ENCODE measurements around the gene GIGYF2.

Gene GIGYF2

DNA sequence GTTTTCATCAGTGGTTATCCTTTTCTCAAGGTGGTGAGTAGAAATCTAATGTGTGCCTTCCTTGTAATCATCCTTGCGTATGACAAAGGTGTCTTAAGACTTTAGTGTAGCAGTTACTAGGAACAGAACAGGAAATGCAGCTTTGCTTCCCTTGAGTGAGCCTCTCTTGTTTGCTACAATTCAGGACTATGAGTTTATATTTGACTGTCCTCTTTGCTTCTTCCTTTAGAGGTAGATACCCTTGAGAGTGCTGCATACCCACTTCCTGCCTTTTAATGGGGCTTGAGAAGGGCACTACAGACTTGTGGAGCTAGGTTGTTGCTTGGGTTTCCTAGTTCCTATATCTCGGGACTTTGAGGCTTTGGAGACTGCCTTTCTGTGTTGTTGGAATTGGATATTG, 75.4 kb downstream of the GIGYF2 start:
- TF ChIP-seq ZBTB7A (IDR thresholded peaks at IDR 0.05; ENCODE audit: low read depth) (no peak), TEAD4 (IDR thresholded peaks at IDR 0.05) (no peak), RAD21 (IDR thresholded peaks at IDR 0.05; ENCODE audit: low read depth) (no peak), EGR1 (IDR thresholded peaks at IDR 0.05) (no peak), EP300 (IDR thresholded peaks at IDR 0.05; ENCODE audit: borderline replicate concordance) (no peak)
- TF ChIP-seq, protein P1, sequence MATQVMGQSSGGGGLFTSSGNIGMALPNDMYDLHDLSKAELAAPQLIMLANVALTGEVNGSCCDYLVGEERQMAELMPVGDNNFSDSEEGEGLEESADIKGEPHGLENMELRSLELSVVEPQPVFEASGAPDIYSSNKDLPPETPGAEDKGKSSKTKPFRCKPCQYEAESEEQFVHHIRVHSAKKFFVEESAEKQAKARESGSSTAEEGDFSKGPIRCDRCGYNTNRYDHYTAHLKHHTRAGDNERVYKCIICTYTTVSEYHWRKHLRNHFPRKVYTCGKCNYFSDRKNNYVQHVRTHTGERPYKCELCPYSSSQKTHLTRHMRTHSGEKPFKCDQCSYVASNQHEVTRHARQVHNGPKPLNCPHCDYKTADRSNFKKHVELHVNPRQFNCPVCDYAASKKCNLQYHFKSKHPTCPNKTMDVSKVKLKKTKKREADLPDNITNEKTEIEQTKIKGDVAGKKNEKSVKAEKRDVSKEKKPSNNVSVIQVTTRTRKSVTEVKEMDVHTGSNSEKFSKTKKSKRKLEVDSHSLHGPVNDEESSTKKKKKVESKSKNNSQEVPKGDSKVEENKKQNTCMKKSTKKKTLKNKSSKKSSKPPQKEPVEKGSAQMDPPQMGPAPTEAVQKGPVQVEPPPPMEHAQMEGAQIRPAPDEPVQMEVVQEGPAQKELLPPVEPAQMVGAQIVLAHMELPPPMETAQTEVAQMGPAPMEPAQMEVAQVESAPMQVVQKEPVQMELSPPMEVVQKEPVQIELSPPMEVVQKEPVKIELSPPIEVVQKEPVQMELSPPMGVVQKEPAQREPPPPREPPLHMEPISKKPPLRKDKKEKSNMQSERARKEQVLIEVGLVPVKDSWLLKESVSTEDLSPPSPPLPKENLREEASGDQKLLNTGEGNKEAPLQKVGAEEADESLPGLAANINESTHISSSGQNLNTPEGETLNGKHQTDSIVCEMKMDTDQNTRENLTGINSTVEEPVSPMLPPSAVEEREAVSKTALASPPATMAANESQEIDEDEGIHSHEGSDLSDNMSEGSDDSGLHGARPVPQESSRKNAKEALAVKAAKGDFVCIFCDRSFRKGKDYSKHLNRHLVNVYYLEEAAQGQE (IDR thresholded peaks at IDR 0.05; ENCODE audit: low read depth): no peak

DNA sequence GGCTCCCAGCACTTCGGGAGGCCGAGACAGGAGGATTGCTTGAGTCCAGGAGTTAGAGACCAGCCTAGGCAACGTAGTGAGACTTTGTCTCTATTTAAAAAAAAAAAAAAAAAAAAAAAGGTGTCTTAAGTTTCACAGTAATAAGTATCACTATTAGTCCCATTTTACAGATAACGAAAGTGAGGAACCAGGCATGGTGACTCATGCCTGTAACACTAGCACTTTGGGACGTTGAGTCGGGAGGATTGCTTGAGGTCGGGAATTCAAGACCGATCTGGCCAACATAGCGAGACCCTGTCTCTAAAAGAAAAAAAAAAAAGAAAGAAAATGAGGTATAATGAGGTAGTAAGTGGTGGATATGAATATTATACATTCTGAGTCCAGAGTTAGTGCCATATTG, 76.7 kb downstream of the GIGYF2 start:
- TF ChIP-seq TEAD4 (IDR thresholded peaks at IDR 0.05) (no peak), ZBTB7A (IDR thresholded peaks at IDR 0.05; ENCODE audit: low read depth) (no peak), CEBPB (IDR thresholded peaks at IDR 0.05) (no peak), RAD21 (IDR thresholded peaks at IDR 0.05; ENCODE audit: low read depth) (no peak), CREB1 (IDR thresholded peaks at IDR 0.05; ENCODE audit: low read depth) (no peak), TAF1 (IDR thresholded peaks at IDR 0.05; ENCODE audit: low read depth) (no peak), EP300 (IDR thresholded peaks at IDR 0.05; ENCODE audit: borderline replicate concordance) (no peak), YY1 (IDR thresholded peaks at IDR 0.05; ENCODE audit: low read depth) (no peak), EGR1 (IDR thresholded peaks at IDR 0.05) (no peak), TCF12 (IDR thresholded peaks at IDR 0.05; ENCODE audit: low read depth) (no peak), FOXM1 (IDR thresholded peaks at IDR 0.05; ENCODE audit: borderline replicate concordance, low read depth) (no peak), NFIC (IDR thresholded peaks at IDR 0.05) (no peak)
- TF ChIP-seq, protein P2, sequence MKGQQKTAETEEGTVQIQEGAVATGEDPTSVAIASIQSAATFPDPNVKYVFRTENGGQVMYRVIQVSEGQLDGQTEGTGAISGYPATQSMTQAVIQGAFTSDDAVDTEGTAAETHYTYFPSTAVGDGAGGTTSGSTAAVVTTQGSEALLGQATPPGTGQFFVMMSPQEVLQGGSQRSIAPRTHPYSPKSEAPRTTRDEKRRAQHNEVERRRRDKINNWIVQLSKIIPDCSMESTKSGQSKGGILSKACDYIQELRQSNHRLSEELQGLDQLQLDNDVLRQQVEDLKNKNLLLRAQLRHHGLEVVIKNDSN (IDR thresholded peaks at IDR 0.05): no peak
- TF ChIP-seq, protein P1 (IDR thresholded peaks at IDR 0.05; ENCODE audit: low read depth): no peak
- TF ChIP-seq, protein P3, sequence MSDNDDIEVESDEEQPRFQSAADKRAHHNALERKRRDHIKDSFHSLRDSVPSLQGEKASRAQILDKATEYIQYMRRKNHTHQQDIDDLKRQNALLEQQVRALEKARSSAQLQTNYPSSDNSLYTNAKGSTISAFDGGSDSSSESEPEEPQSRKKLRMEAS (IDR thresholded peaks at IDR 0.05): no peak

DNA sequence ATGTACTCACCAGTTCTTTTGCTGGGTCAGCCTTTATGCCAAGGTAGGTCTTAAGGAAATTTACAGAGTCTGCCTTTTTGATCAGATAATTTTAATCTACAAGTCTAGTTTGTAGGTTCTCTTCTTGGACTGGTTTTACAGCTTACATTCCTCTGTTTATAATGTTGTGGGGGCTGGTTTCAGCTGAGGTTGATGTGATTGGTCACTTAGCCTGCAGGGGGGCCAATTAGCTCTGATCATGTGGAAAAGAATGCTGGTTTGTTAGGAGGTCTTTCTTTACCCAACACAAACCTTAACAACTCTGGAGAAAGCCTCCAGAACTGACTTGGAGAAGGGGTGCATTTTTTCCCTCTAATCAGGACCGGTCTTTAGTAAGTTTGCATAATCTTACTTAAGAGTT, 79.3 kb downstream of the GIGYF2 start, which contains the start of gene KCNJ13:
Gene KCNJ13, minus strand, starts transcription at position 131 of the 400 bp plus-strand sequence. CDS start 5,203 bp downstream, outside the sequence.
- no peak for TF ChIP-seq FOXM1 (IDR thresholded peaks at IDR 0.05; ENCODE audit: borderline replicate concordance, low read depth)
- peak; percentile 38; the same call in 1 of the 2 replicates for TF ChIP-seq TEAD4 (IDR thresholded peaks at IDR 0.05)

DNA sequence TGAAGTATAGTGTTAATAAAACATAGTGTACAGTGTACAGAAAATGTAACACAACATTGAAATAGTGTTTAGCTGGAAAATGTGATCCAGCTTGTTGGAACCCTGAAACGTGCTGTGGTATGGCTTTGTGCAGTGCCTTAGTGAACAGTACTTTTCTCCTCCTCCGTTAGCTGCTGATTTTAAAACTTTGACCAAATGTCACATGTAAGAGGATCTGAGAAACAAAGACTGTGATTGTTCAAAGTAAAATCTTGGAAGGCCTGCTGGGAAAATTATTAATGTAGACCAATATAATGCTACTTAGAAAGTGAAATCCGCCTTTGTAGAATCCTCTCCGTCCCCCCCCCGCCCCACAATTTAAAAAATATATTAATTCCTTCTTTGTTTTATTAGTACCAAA, 80.1 kb downstream of the GIGYF2 start:
- TF ChIP-seq, protein P1 (IDR thresholded peaks at IDR 0.05; ENCODE audit: low read depth): no peak
- TF ChIP-seq, protein P2 (IDR thresholded peaks at IDR 0.05): no peak
- TF ChIP-seq TCF12 (IDR thresholded peaks at IDR 0.05; ENCODE audit: low read depth) (no peak), EGR1 (IDR thresholded peaks at IDR 0.05) (no peak)

DNA sequence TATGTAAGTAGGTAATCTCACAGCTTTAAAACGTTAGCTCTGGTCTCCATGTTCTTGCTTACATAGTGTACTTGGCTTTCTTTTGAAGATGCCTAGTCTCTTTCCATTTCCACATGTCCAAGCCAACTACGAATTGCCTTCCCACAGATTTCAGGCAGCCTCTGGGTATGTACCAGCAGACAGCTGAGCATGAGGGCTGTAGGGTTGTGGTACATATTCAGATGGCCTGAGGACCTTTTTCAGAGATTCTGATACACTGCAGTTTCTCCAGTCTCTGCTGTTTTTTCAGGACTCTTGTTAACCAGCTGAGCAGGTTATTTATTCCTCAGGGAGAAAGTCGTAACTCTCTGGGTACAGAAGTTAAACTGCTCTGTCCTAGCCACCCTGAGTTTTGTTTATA, 82.3 kb downstream of the GIGYF2 start:
- TF ChIP-seq TAF1 (IDR thresholded peaks at IDR 0.05; ENCODE audit: low read depth) (no peak), ZBTB7A (IDR thresholded peaks at IDR 0.05; ENCODE audit: low read depth) (no peak), EGR1 (IDR thresholded peaks at IDR 0.05) (no peak), EP300 (IDR thresholded peaks at IDR 0.05; ENCODE audit: borderline replicate concordance) (no peak), YY1 (IDR thresholded peaks at IDR 0.05; ENCODE audit: low read depth) (no peak), RAD21 (IDR thresholded peaks at IDR 0.05; ENCODE audit: low read depth) (no peak), TEAD4 (IDR thresholded peaks at IDR 0.05) (no peak)
- TF ChIP-seq, protein P1 (IDR thresholded peaks at IDR 0.05; ENCODE audit: low read depth): no peak
- TF ChIP-seq, protein P2 (IDR thresholded peaks at IDR 0.05): no peak

Measured in Ishikawa (cell line).